Esophagus squamous epithelium (tissue), 4 donors: ENCODE results near the gene DEXI.

Experiments used
- POLR2A ChIP-seq, 4 donors: fragments of 450-650 bp; IDR thresholded peaks; one replicate each; pipeline ENCODE4 v1.6.1; 2017; ENCODE audit warnings: antibody characterized with exemption in 4 of 4, mild to moderate bottlenecking in 4 of 4, moderate library complexity in 3 of 4
- TF ChIP-seq, protein P1 (sequence below), 6 experiments: fragments of 450-650 bp in 4 of 6; fragments of 200-600 bp in 2 of 6; sonication (generic) in 2 of 6; IDR thresholded peaks; one replicate each; pipeline ENCODE4 v1.5.1; 2016 to 2019; ENCODE audit warnings: antibody characterized with exemption in 6 of 6, mild to moderate bottlenecking in 4 of 6, moderate library complexity in 4 of 6

DNA sequence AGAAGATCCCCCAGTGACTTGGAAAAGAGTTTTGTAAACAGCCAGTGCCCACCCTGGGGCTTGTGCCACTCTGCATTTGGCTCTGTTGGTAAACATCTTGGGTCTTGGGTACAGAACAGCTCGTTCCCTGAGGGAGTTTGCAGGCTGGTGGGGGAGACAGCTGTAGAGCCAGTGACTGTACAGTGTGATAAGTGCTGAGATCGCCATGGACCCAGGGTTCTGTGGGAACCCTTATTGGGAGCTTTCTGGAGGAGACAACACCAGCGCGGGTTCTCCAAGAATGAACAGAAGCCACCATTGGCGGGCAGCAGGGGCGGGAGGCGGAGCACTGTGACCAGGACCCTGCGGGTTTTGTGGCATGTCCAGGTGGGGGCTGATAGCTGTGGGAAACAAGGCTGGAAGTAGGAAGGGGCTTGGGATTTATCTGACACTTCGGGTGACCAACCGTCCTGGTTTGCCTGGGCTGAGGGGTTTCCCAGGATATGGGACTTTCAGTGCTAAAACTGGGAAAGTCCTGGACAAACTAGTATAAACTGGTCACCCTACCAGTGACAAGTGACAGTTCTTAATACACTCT is 5.0 kb upstream of the DEXI start:
- TF ChIP-seq, protein P1, sequence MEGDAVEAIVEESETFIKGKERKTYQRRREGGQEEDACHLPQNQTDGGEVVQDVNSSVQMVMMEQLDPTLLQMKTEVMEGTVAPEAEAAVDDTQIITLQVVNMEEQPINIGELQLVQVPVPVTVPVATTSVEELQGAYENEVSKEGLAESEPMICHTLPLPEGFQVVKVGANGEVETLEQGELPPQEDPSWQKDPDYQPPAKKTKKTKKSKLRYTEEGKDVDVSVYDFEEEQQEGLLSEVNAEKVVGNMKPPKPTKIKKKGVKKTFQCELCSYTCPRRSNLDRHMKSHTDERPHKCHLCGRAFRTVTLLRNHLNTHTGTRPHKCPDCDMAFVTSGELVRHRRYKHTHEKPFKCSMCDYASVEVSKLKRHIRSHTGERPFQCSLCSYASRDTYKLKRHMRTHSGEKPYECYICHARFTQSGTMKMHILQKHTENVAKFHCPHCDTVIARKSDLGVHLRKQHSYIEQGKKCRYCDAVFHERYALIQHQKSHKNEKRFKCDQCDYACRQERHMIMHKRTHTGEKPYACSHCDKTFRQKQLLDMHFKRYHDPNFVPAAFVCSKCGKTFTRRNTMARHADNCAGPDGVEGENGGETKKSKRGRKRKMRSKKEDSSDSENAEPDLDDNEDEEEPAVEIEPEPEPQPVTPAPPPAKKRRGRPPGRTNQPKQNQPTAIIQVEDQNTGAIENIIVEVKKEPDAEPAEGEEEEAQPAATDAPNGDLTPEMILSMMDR (IDR thresholded peaks at IDR 0.05), result no peak
- TF ChIP-seq POLR2A (IDR thresholded peaks at IDR 0.05), result no peak
